Measurements from ENCODE around the gene MYO1D. TPM values are rescaled to one million over a fixed set of nuclear protein-coding genes. Genes with fewer than 3 reads are reported as not detected.
A peak's percentile ranks its signal among the peaks of the same experiment; 100 is the strongest.

MYO1D gene
- total and polyA plus RNA-seq, 7 donors, result 6.2 to 184 (median 21.6) TPM

GRCh38 chr17:32508926-32509325 lies 368.0 kb downstream of the MYO1D start:
- Histone ChIP-seq H3K4me3 (no peak overlapping the region), H3K4me1 (peaks cover 0 to 3% (median 0%) of the 10 kb centered on the region in 4 donors), H3K27me3 (no peaks in the 10 kb centered on the region), H3K9me3 (no peaks in the 10 kb centered on the region), H3K36me3 (no peaks in the 10 kb centered on the region), H3K27ac (no peak overlapping the region)
- intact Hi-C loops (cut with DNase I), result no loop called here
- TF ChIP-seq CTCF (IDR thresholded peaks at IDR 0.05) (no peak), POLR2AphosphoS5 (IDR thresholded peaks at IDR 0.05) (no peak), EP300 (IDR thresholded peaks at IDR 0.05) (no peak), POLR2A (IDR thresholded peaks at IDR 0.05) (no peak)
- WGBS, 2 donors, result 89 to 96% methylated on average over 5 of the region's 5 CpGs
- no peak for DNase-seq

- no peaks in the 10 kb centered on the region for H3K9me3 ChIP-seq
- TF ChIP-seq POLR2AphosphoS5 (IDR thresholded peaks at IDR 0.05) (no peak), EP300 (IDR thresholded peaks at IDR 0.05) (no peak), POLR2A (IDR thresholded peaks at IDR 0.05) (no peak), CTCF (IDR thresholded peaks at IDR 0.05) (no peak)
- H3K27ac ChIP-seq, result no peak overlapping the region
- DNase-seq, result no peak
- intact Hi-C loops (cut with DNase I), result no loop called here
- H3K27me3 ChIP-seq, result no peaks in the 10 kb centered on the region
- 82 to 89% methylated on average over 18 of the region's 18 CpGs for WGBS, 2 donors
- H3K36me3 ChIP-seq, result no peaks in the 10 kb centered on the region
- no peak overlapping the region for H3K4me3 ChIP-seq
- H3K4me1 ChIP-seq, result peaks cover 0 to 5% (median 0%) of the 10 kb centered on the region in 4 donors
These were observed 372.5 kb downstream of the MYO1D start for GRCh38 chr17:32504166-32504990.

GRCh38 chr17:32503251-32504165 lies 373.4 kb downstream of the MYO1D start:
- Histone ChIP-seq H3K9me3 (no peaks in the 10 kb centered on the region), H3K27me3 (no peaks in the 10 kb centered on the region), H3K4me1 (peaks cover 0 to 5% (median 0%) of the 10 kb centered on the region in 4 donors), H3K36me3 (no peaks in the 10 kb centered on the region), H3K4me3 (no peak overlapping the region), H3K27ac (peak overlapping the region in 1 of 4 donors; percentile 6)
- WGBS, 2 donors, result 54 to 83% methylated on average over 7 of the region's 7 CpGs
- TF ChIP-seq EP300 (IDR thresholded peaks at IDR 0.05) (no peak), CTCF (IDR thresholded peaks at IDR 0.05) (no peak), POLR2AphosphoS5 (IDR thresholded peaks at IDR 0.05) (no peak), POLR2A (IDR thresholded peaks at IDR 0.05) (no peak)
- intact Hi-C loops (cut with DNase I), result no loop called here
- DNase-seq, result no peak

GRCh38 chr17:32502710-32503109 lies 374.2 kb downstream of the MYO1D start:
- no peak for DNase-seq
- H3K27me3 ChIP-seq, result no peaks in the 10 kb centered on the region
- peak overlapping the region in 1 of 4 donors; percentile 6 for H3K27ac ChIP-seq
- no peaks in the 10 kb centered on the region for H3K9me3 ChIP-seq
- H3K4me3 ChIP-seq, result no peak overlapping the region
- no peak for TF ChIP-seq POLR2AphosphoS5 (IDR thresholded peaks at IDR 0.05)
- TF ChIP-seq EP300 (IDR thresholded peaks at IDR 0.05), result no peak
- TF ChIP-seq POLR2A (IDR thresholded peaks at IDR 0.05), result no peak
- TF ChIP-seq CTCF (IDR thresholded peaks at IDR 0.05), result no peak
- H3K36me3 ChIP-seq, result no peaks in the 10 kb centered on the region
- intact Hi-C loops (cut with DNase I), result no loop called here
- peaks cover 0 to 5% (median 0%) of the 10 kb centered on the region in 4 donors for H3K4me1 ChIP-seq
- 82 to 93% methylated on average over 10 of the region's 10 CpGs for WGBS, 2 donors
